HepG2 (cell line): ENCODE measurements around the gene RSBN1. TPM values are rescaled to one million over a fixed set of nuclear protein-coding genes. Genes with fewer than 3 reads are reported as not detected.

Experiments
- ATAC-seq: fragments of 200-7000 bp; cut with Tn5 transposase; 3 replicates; pipeline ENCODE4 v1.9.1; 2020; ENCODE audit warnings: mild to moderate bottlenecking, moderate library complexity
- BruUV-seq: library from RNA; stranded (reverse); fragments of 400-500 nt; replicated peaks from 2 replicates; lab custom pipeline; 2021; lab: Mats Ljungman, UMichigan
- CTCF ChIA-PET: fragments of 300-600 bp; formaldehyde crosslinking; extraction: SDS; loops from one replicate; lab custom pipeline; 2021; ENCODE audit warnings: low total read pairs, inconsistent platforms, low intra/inter-chr PET ratio; lab: Yijun Ruan, JAX
- POLR2A ChIA-PET: fragments of 350-600 bp; sonication (Branson Sonifier 250); formaldehyde crosslinking; loops from one replicate; lab custom pipeline; 2020; ENCODE audit warnings: antibody characterized with exemption, inconsistent platforms; lab: Yijun Ruan, JAX
- DNase-seq: peaks from one replicate; pipeline ENCODE4 v3.0.0-alpha.2; 2015; ENCODE audit warnings: low spot score
- FAIRE-seq: peaks from 3 replicates; lab custom pipeline; 2011; peaks lifted over from hg19 to GRCh38; lab: Jason Lieb, UNC
- H2AFZ ChIP-seq: one replicate; pipeline ENCODE4 v1.6.1; 2011; ENCODE audit warnings: low read length, inconsistent platforms
- H3K27ac ChIP-seq: fragments of 300-600 bp; 3 replicates; pipeline ENCODE4 v1.8.0; 2011; ENCODE audit warnings: mixed run types, mild to moderate bottlenecking, mixed read lengths, low read length, inconsistent platforms; ENCODE audit not compliant: insufficient read depth; ENCODE audit errors: extremely low read length
- H3K27me3 ChIP-seq, 2 experiments: fragments of 200-600 bp in 1 of 2; 2 replicates in 1 of 2; 3 replicates in 1 of 2; pipeline versions ENCODE4 v1.6.0 to v1.8.0; 2011; ENCODE audit warnings: low read length in 2 of 2, mild to moderate bottlenecking in 2 of 2, moderate library complexity in 2 of 2, inconsistent platforms in 1 of 2; ENCODE audit not compliant: insufficient read depth in 2 of 2, control insufficient read depth in 1 of 2
- H3K36me3 ChIP-seq, 2 experiments: fragments of 200-600 bp in 1 of 2; replicated peaks in 1 of 2; 2 replicates in 1 of 2; 3 replicates in 1 of 2; pipeline versions ENCODE4 v1.5.1 to v1.8.0; 2011; ENCODE audit warnings: low read length in 2 of 2, inconsistent platforms in 1 of 2; ENCODE audit not compliant: insufficient read depth in 2 of 2, control insufficient read depth in 1 of 2
- H3K4me1 ChIP-seq: 2 replicates; pipeline ENCODE4 v1.5.1; 2012; ENCODE audit warnings: low read length, inconsistent platforms; ENCODE audit not compliant: insufficient read depth
- H3K4me2 ChIP-seq: 2 replicates; pipeline ENCODE4 v1.6.0; 2011; ENCODE audit warnings: low read depth, low read length, inconsistent platforms
- H3K4me3 ChIP-seq, 3 experiments: fragments of 200-600 bp in 1 of 3; sonication (generic), shearing (Covaris generic) in 1 of 3; replicated peaks in 1 of 3; 2 replicates each; pipeline ENCODE4 v1.5.1; 2011 to 2016; ENCODE audit warnings: low read length in 3 of 3, inconsistent platforms in 2 of 3, low read depth in 2 of 3, mild to moderate bottlenecking in 2 of 3, control low read depth in 1 of 3, mixed read lengths in 1 of 3; ENCODE audit not compliant: insufficient read depth in 1 of 3
- H3K79me2 ChIP-seq: one replicate; pipeline ENCODE4 v1.6.1; 2011; ENCODE audit warnings: low read length, inconsistent platforms; ENCODE audit not compliant: insufficient read depth
- H3K9ac ChIP-seq: 2 replicates; pipeline ENCODE4 v1.6.0; 2011; ENCODE audit warnings: mild to moderate bottlenecking, low read depth, low read length, inconsistent platforms; ENCODE audit not compliant: insufficient read depth
- H3K9me3 ChIP-seq: 2 replicates; pipeline ENCODE4 v1.5.1; 2012; ENCODE audit warnings: mild to moderate bottlenecking, low read length
- H4K20me1 ChIP-seq: 2 replicates; pipeline ENCODE4 v1.6.0; 2011; ENCODE audit warnings: inconsistent platforms, mild to moderate bottlenecking, low read length, moderate library complexity; ENCODE audit not compliant: insufficient read depth
- HDAC2 ChIP-seq: sonication (generic); formaldehyde crosslinking; IDR thresholded peaks from 2 replicates; pipeline ENCODE4 v1.4.0; 2020; ENCODE audit warnings: missing genetic modification reagents
- PCBP1 ChIP-seq: fragments of 200-400 bp; formaldehyde crosslinking; IDR thresholded peaks from 2 replicates; pipeline ENCODE4 v1.6.1; 2017; ENCODE audit warnings: mild to moderate bottlenecking, low read depth, low read length, borderline replicate concordance
- ZFP36L1 ChIP-seq: sonication (generic); formaldehyde crosslinking; IDR thresholded peaks from 2 replicates; pipeline ENCODE4 v1.8.0; 2022; ENCODE audit warnings: mild to moderate bottlenecking, missing genetic modification reagents, moderate library complexity
- ZNF138 ChIP-seq: sonication (generic); formaldehyde crosslinking; IDR thresholded peaks from 2 replicates; pipeline ENCODE4 v1.5.0; 2020; ENCODE audit warnings: mild to moderate bottlenecking, low read depth, missing genetic modification reagents
- ZNF317 ChIP-seq: sonication (generic); formaldehyde crosslinking; IDR thresholded peaks from 2 replicates; pipeline ENCODE4 v1.5.0; 2020; ENCODE audit warnings: mild to moderate bottlenecking, missing genetic modification reagents
- ZNF572 ChIP-seq: sonication (generic); formaldehyde crosslinking; IDR thresholded peaks from 2 replicates; pipeline ENCODE4 v1.5.1; 2020; ENCODE audit warnings: mild to moderate bottlenecking, missing genetic modification reagents
- ZNF660 ChIP-seq: sonication (generic); formaldehyde crosslinking; IDR thresholded peaks from 2 replicates; pipeline ENCODE4 v1.5.1; 2020; ENCODE audit warnings: mild to moderate bottlenecking, low read depth, missing genetic modification reagents, borderline replicate concordance
- WGBS: methylation state at CpG from one replicate; pipeline ENCODE4 v1.1.6; 2017; ENCODE audit warnings: low lambda C conversion rate; 5-methylcytosine and 5-hydroxymethylcytosine counted together
- in situ Hi-C: cut with HindIII; loops from 2 replicates; pipeline ENCODE4 v1.10.0; 2017; ENCODE audit warnings: low pct_unique_long_range_greater_than_20kb; ENCODE audit not compliant: extremely low pct_ligation_motif_present
- intact Hi-C: fragments of 100-400 bp; cut with micrococcal nuclease; formaldehyde crosslinking; loops from one replicate; pipeline ENCODE4 v1.10.0; 2022; ENCODE audit not compliant: unreplicated experiment
- polyA plus RNA-seq, 8 experiments: library from polyadenylated mRNA; depleted of rRNA in 3 of 8; stranded (reverse) in 7 of 8; unstranded in 1 of 8; fragments of >200 nt; fragmentation: Illumina TruSeq in 4 of 8; extraction: Trizol in 4 of 8; gene quantifications; 2 replicates each; pipeline versions ENCODE4 v1.2.1 to v1.2.3, GENCODE V29; 2011 to 2016; ENCODE audit warnings: low read depth in 4 of 8, missing spikeins in 1 of 8, mixed read lengths in 1 of 8; ENCODE audit not compliant: insufficient read depth in 1 of 8
- total RNA-seq, 5 experiments: library from RNA; depleted of rRNA; stranded (reverse); fragments of >200 nt; fragmentation: Illumina TruSeq; extraction: Trizol; gene quantifications; 2 replicates each; pipeline ENCODE4 v1.2.3, GENCODE V29; 2016; ENCODE audit warnings: low read depth in 1 of 5
- TF ChIP-seq, protein P1 (sequence below): sonication (generic); formaldehyde crosslinking; IDR thresholded peaks from 2 replicates; pipeline ENCODE4 v1.4.0; 2020; ENCODE audit warnings: mild to moderate bottlenecking, missing genetic modification reagents
- TF ChIP-seq, protein P2 (sequence below): IDR thresholded peaks from 2 replicates; pipeline ENCODE4 v1.6.1; 2012; ENCODE audit warnings: inconsistent platforms
- TF ChIP-seq, protein P3 (sequence below): IDR thresholded peaks from 2 replicates; pipeline ENCODE4 v1.6.1; 2018; ENCODE audit warnings: missing genetic modification reagents, mild to moderate bottlenecking, missing compliant biosample characterization
- TF ChIP-seq, protein P4 (sequence below): sonication (generic); formaldehyde crosslinking; IDR thresholded peaks from 2 replicates; pipeline ENCODE4 v1.4.0; 2020; ENCODE audit warnings: missing genetic modification reagents

The RSBN1 gene
- total and polyA plus RNA-seq, 2 of the 13 experiments (the other 11 are each of a cell fraction or from before 2014, with no cell fraction given) = 8.3 to 10.4 TPM

DNA sequence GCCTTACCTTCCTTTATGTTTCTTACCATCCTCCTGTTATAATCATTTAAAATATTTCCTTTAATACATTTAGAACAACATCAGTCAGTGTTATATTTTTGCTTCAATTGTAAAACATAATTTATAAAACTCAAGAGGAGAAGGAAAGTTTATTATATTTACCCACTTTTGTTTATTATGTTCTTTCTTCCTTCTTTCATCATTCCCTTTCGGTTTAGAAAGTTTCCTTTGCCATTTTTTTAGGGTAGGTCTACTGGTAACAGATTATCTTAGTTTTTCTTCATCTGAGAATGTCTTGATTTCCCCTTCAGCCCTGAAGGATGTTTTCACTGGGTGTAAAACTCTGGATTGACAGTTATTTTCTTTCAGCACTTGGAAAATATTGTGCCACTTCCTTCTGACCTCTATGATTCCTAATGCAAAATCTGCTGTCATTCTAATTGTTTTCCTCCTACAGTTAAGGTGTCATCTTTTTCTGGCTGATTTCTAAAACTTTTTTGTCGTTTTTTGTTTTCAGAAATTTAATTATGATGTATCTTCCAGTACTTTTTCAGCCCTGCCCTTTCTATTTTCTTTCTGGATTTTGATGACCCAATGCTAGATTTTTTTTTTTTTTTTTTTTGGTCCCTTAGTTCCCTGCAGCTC lies 34.2 kb upstream of the RSBN1 start:
- in situ Hi-C loops = loop anchor here (25.0 kb wide), 1 partner anchor 441 kb away; no protein-coding TSS in a partner anchor

DNA sequence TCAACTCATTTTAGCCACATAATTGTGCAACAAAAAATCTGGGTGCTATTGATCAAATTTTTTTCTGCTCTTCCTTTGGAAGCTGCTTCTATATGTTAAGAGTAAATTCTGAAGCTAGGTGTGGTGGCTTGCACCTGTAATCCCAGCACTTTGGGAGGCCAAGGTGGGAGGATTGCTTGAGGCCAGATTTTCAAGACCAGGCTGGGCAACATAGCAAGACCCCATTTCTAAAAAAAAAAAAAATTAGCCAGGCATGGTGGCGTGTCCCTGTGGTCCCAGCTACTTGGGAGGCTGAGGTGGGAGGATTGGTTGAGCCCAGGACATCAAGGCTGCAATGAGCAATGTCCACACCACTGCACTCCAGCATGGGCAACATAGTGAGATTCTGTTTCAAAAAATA lies 24.3 kb upstream of the RSBN1 start:
- Histone ChIP-seq H3K27me3 (0 out of 5 replicates have a peak, but pooled peaks cover 0 to 3% of the 10 kb centered on the region in 2 experiments), H3K4me2 (no peak overlapping the region), H3K79me2 (no peaks in the 10 kb centered on the region), H2AFZ (no peak overlapping the region), H3K9me3 (no peaks in the 10 kb centered on the region), H3K9ac (no peak overlapping the region), H3K4me3 (no peak overlapping the region), H4K20me1 (no peaks in the 10 kb centered on the region), H3K4me1 (no peaks in the 10 kb centered on the region), H3K36me3 (no peaks in the 10 kb centered on the region), H3K27ac (no peak overlapping the region)
- no TSS peak for BruUV-seq
- ATAC-seq (no peak), FAIRE-seq (no peak), DNase-seq (no peak)
- in situ Hi-C loops (loop anchor here (25.0 kb wide), 1 partner anchor 451 kb away; no protein-coding TSS in a partner anchor), intact Hi-C loops (loop anchor here (5.0 to 10.0 kb wide), 3 partner anchors 36 to 448 kb away; partner anchors contain the start of gene PTPN22)
- 80% methylated on average over 1 of the region's 1 CpG for WGBS
- ChIA-PET CTCF (interaction anchor here (1.5 kb wide), 1 partner anchor 69 kb away, joined by 6 read pairs; the partner anchor contains the start of genes AP4B1 and DCLRE1B), POLR2A (no interaction called here)
- TF ChIP-seq HDAC2 (CRISPR knock-in tag) (no peak), ZFP36L1 (CRISPR knock-in tag) (no peak), ZNF660 (no peak), ZNF572 (no peak), PCBP1 (no peak), ZNF138 (CRISPR knock-in tag) (no peak)
- TF ChIP-seq, protein P1, sequence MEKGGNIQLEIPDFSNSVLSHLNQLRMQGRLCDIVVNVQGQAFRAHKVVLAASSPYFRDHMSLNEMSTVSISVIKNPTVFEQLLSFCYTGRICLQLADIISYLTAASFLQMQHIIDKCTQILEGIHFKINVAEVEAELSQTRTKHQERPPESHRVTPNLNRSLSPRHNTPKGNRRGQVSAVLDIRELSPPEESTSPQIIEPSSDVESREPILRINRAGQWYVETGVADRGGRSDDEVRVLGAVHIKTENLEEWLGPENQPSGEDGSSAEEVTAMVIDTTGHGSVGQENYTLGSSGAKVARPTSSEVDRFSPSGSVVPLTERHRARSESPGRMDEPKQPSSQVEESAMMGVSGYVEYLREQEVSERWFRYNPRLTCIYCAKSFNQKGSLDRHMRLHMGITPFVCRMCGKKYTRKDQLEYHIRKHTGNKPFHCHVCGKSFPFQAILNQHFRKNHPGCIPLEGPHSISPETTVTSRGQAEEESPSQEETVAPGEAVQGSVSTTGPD (CRISPR knock-in tag) = no peak
- TF ChIP-seq, protein P2, sequence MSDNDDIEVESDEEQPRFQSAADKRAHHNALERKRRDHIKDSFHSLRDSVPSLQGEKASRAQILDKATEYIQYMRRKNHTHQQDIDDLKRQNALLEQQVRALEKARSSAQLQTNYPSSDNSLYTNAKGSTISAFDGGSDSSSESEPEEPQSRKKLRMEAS = no peak
- TF ChIP-seq, protein P3, sequence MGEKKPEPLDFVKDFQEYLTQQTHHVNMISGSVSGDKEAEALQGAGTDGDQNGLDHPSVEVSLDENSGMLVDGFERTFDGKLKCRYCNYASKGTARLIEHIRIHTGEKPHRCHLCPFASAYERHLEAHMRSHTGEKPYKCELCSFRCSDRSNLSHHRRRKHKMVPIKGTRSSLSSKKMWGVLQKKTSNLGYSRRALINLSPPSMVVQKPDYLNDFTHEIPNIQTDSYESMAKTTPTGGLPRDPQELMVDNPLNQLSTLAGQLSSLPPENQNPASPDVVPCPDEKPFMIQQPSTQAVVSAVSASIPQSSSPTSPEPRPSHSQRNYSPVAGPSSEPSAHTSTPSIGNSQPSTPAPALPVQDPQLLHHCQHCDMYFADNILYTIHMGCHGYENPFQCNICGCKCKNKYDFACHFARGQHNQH (CRISPR knock-in tag) = no peak

More for the DNA sequence above, 34.2 kb upstream of the RSBN1 start:
- TF ChIP-seq, protein P4, sequence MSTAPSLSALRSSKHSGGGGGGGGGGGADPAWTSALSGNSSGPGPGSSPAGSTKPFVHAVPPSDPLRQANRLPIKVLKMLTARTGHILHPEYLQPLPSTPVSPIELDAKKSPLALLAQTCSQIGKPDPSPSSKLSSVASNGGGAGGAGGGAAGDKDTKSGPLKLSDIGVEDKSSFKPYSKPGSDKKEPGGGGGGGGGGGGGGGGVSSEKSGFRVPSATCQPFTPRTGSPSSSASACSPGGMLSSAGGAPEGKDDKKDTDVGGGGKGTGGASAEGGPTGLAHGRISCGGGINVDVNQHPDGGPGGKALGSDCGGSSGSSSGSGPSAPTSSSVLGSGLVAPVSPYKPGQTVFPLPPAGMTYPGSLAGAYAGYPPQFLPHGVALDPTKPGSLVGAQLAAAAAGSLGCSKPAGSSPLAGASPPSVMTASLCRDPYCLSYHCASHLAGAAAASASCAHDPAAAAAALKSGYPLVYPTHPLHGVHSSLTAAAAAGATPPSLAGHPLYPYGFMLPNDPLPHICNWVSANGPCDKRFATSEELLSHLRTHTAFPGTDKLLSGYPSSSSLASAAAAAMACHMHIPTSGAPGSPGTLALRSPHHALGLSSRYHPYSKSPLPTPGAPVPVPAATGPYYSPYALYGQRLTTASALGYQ (CRISPR knock-in tag) = no peak
- peak; percentile 98 for TF ChIP-seq ZNF317
- H3K79me2 ChIP-seq = no peaks in the 10 kb centered on the region
- no peaks in the 10 kb centered on the region for H3K4me1 ChIP-seq
- H3K36me3 ChIP-seq = no peaks in the 10 kb centered on the region
- WGBS = 1% methylated on average over 2 of the region's 2 CpGs
- FAIRE-seq = no peak
- BruUV-seq = no TSS peak
- H3K27ac ChIP-seq = no peak overlapping the region
- intact Hi-C loops = no loop called here
- no peak for ATAC-seq
- no peak overlapping the region for H3K4me3 ChIP-seq
- H4K20me1 ChIP-seq = no peaks in the 10 kb centered on the region
- POLR2A ChIA-PET = no interaction called here
- no peak overlapping the region for H3K4me2 ChIP-seq
- no peaks in the 10 kb centered on the region for H3K9me3 ChIP-seq
- H2AFZ ChIP-seq = no peak overlapping the region
- H3K27me3 ChIP-seq = no peaks in the 10 kb centered on the region
- H3K9ac ChIP-seq = no peak overlapping the region
- no peak for DNase-seq
- CTCF ChIA-PET = no interaction called here
